CD14-positive monocyte (primary cell): ENCODE results near the gene LRRC4. TPM values are rescaled to one million over a fixed set of nuclear protein-coding genes. Genes with fewer than 3 reads are reported as not detected.
A peak's percentile ranks its signal among the peaks of the same experiment; 100 is the strongest.

ENCODE experiments used
- DNase-seq, 3 donors: peaks; one replicate each; pipeline ENCODE4 v3.0.0-alpha.2; 2011 to 2022
- H2AFZ ChIP-seq: 2 replicates; pipeline ENCODE4 v1.6.0; 2012; ENCODE audit warnings: mild to moderate bottlenecking, low read depth, low read length, inconsistent platforms; ENCODE audit not compliant: insufficient read depth, poor library complexity, severe bottlenecking
- H3K27ac ChIP-seq, 2 donors: 1 replicate in 1 of 2; 2 replicates in 1 of 2; pipeline ENCODE4 v1.5.1; 2012 to 2013; ENCODE audit warnings: low read length in 2 of 2, control low read depth in 1 of 2, inconsistent platforms in 1 of 2, low read depth in 1 of 2, mild to moderate bottlenecking in 1 of 2
- H3K27me3 ChIP-seq, 2 donors: one replicate each; pipeline versions ENCODE4 v1.6.0 to v1.6.1; 2011 to 2013; ENCODE audit warnings: low read length in 2 of 2; ENCODE audit not compliant: control insufficient read depth in 2 of 2, insufficient read depth in 2 of 2
- H3K36me3 ChIP-seq, 2 donors: replicated peaks in 1 of 2; 1 replicate in 1 of 2; 2 replicates in 1 of 2; pipeline versions ENCODE4 v1.5.1 to v1.6.1; 2012 to 2013; ENCODE audit warnings: low read length in 2 of 2, control low read depth in 1 of 2, inconsistent platforms in 1 of 2, mild to moderate bottlenecking in 1 of 2; ENCODE audit not compliant: insufficient read depth in 2 of 2, control insufficient read depth in 1 of 2
- H3K4me1 ChIP-seq, 2 donors: 1 replicate in 1 of 2; 2 replicates in 1 of 2; pipeline versions ENCODE4 v1.5.1 to v1.6.1; 2012 to 2013; ENCODE audit warnings: low read length in 2 of 2, control low read depth in 1 of 2, inconsistent platforms in 1 of 2, mild to moderate bottlenecking in 1 of 2, moderate library complexity in 1 of 2; ENCODE audit not compliant: insufficient read depth in 2 of 2, control insufficient read depth in 1 of 2
- H3K4me2 ChIP-seq: replicated peaks from 2 replicates; pipeline ENCODE3; 2012; ENCODE audit warnings: low read length, moderate library complexity, mild to moderate bottlenecking; ENCODE audit not compliant: poor library complexity, severe bottlenecking; ENCODE audit errors: extremely low read depth
- H3K4me3 ChIP-seq, 3 experiments: fragments of 200-600 bp in 1 of 3; sonication (generic) in 1 of 3; replicated peaks in 1 of 3; 1 replicate in 2 of 3; 2 replicates in 1 of 3; pipeline ENCODE4 v1.5.1; 2011 to 2013; ENCODE audit warnings: low read length in 3 of 3, mild to moderate bottlenecking in 3 of 3, control low read depth in 2 of 3, low read depth in 2 of 3, inconsistent platforms in 1 of 3, moderate library complexity in 1 of 3
- H3K79me2 ChIP-seq: 2 replicates; pipeline ENCODE4 v1.6.0; 2012; ENCODE audit warnings: mild to moderate bottlenecking, control low read depth, inconsistent platforms, low read length, moderate library complexity; ENCODE audit not compliant: insufficient read depth
- H3K9ac ChIP-seq: 2 replicates; pipeline ENCODE4 v1.6.0; 2017; ENCODE audit warnings: low read length, mild to moderate bottlenecking; ENCODE audit not compliant: insufficient read depth, poor library complexity, severe bottlenecking
- H3K9me3 ChIP-seq, 2 donors: replicated peaks in 1 of 2; 1 replicate in 1 of 2; 2 replicates in 1 of 2; pipeline versions ENCODE4 v1.5.1 to v1.6.1; 2012 to 2013; ENCODE audit warnings: low read length in 2 of 2, control low read depth in 1 of 2; ENCODE audit not compliant: control insufficient read depth in 1 of 2, insufficient read depth in 1 of 2
- H4K20me1 ChIP-seq: 2 replicates; pipeline ENCODE4 v1.6.0; 2012; ENCODE audit warnings: mild to moderate bottlenecking, low read length, control low read depth, moderate library complexity; ENCODE audit not compliant: insufficient read depth
- H3K27ac Mint-ChIP-seq, 7 donors: one replicate each; pipeline ENCODE4 v1.8.0; 2020; ENCODE audit warnings: mild to moderate bottlenecking in 7 of 7, mixed read lengths in 7 of 7, moderate library complexity in 6 of 7, inconsistent platforms in 2 of 7
- H3K27me3 Mint-ChIP-seq, 3 donors: one replicate each; pipeline ENCODE4 v1.8.0; 2021 to 2022; ENCODE audit warnings: low read depth in 3 of 3, mild to moderate bottlenecking in 3 of 3, mixed read lengths in 3 of 3, moderate library complexity in 3 of 3, inconsistent platforms in 1 of 3
- H3K36me3 Mint-ChIP-seq, 2 donors: one replicate each; pipeline ENCODE4 v1.8.0; 2020; ENCODE audit warnings: mixed read lengths in 2 of 2, inconsistent platforms in 1 of 2, mild to moderate bottlenecking in 1 of 2
- H3K4me1 Mint-ChIP-seq: one replicate; pipeline ENCODE4 v1.8.0; 2020; ENCODE audit warnings: mild to moderate bottlenecking, mixed read lengths
- H3K4me3 Mint-ChIP-seq, 2 donors: one replicate each; pipeline ENCODE4 v1.8.0; 2020; ENCODE audit warnings: mild to moderate bottlenecking in 2 of 2, mixed read lengths in 2 of 2, moderate library complexity in 1 of 2
- H3K9me3 Mint-ChIP-seq, 7 donors: one replicate each; pipeline ENCODE4 v1.8.0; 2020 to 2022; ENCODE audit warnings: mixed read lengths in 7 of 7, mild to moderate bottlenecking in 6 of 7, moderate library complexity in 6 of 7, inconsistent platforms in 2 of 7
- WGBS: methylation state at CpG from one replicate; pipeline ENCODE4 v1.1.5; 2013; ENCODE audit warnings: missing lambda C conversion rate; ENCODE audit not compliant: insufficient coverage; 5-methylcytosine and 5-hydroxymethylcytosine counted together
- intact Hi-C, 2 donors: fragments of 100-400 bp; cut with micrococcal nuclease; formaldehyde crosslinking; loops; one replicate each; pipeline versions ENCODE4 v1.15.0 to v1.15.1; 2023
- polyA plus RNA-seq, 3 donors: library from polyadenylated mRNA; depleted of rRNA in 1 of 3; unstranded in 2 of 3; stranded (reverse) in 1 of 3; fragments of 300-500 nt in 2 of 3; fragments of >200 nt in 1 of 3; fragmentation: Illumina TruSeq in 2 of 3; gene quantifications; 1 replicate in 2 of 3; 2 replicates in 1 of 3; pipeline ENCODE4 v1.2.3, GENCODE V29; 2012 to 2021
- TF ChIP-seq, protein P1 (sequence below): fragments of 200-600 bp; IDR thresholded peaks from one replicate; pipeline ENCODE4 v1.8.0; 2022; ENCODE audit warnings: antibody characterized with exemption, mild to moderate bottlenecking

LRRC4 gene
- polyA plus RNA-seq, 3 donors: 0.12 to 3.3 (median 0.91) TPM

DNA sequence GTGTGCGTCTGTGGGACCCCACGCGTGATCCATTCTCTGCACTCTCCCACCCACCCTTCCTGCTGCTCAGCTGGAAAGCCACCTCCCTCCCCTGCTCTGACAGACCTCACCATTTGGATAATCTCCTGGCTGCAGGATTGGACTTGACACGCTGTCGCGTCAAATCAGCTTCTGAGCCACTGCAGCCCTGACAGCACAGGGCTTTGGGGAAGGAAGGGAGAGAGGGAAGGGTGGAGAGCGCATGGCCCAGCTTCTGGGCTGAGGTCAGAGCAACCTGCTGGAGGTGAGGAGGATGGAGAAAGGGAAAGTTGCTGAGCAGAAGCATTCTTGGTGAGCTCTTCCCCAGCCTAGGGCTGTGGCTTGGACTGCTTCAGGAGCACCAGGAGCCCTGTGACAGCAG lies 48.9 kb upstream of the LRRC4 start:
- no peaks in the 10 kb centered on the region for H3K79me2 ChIP-seq
- no peak for DNase-seq
- no peak overlapping the region for H3K9ac ChIP-seq
- H3K27ac Mint-ChIP-seq: peak overlapping the region in 1 of 7 donors; percentile 41
- TF ChIP-seq, protein P1, sequence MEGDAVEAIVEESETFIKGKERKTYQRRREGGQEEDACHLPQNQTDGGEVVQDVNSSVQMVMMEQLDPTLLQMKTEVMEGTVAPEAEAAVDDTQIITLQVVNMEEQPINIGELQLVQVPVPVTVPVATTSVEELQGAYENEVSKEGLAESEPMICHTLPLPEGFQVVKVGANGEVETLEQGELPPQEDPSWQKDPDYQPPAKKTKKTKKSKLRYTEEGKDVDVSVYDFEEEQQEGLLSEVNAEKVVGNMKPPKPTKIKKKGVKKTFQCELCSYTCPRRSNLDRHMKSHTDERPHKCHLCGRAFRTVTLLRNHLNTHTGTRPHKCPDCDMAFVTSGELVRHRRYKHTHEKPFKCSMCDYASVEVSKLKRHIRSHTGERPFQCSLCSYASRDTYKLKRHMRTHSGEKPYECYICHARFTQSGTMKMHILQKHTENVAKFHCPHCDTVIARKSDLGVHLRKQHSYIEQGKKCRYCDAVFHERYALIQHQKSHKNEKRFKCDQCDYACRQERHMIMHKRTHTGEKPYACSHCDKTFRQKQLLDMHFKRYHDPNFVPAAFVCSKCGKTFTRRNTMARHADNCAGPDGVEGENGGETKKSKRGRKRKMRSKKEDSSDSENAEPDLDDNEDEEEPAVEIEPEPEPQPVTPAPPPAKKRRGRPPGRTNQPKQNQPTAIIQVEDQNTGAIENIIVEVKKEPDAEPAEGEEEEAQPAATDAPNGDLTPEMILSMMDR: no peak
- no peaks in the 10 kb centered on the region for H3K27me3 ChIP-seq
- H3K27ac ChIP-seq: peak overlapping the region in 1 of 2 donors; percentile 0
- H3K4me3 ChIP-seq: no peak overlapping the region
- H3K27me3 Mint-ChIP-seq: no peaks in the 10 kb centered on the region
- no peaks in the 10 kb centered on the region for H3K9me3 ChIP-seq
- H3K4me1 ChIP-seq: no peaks in the 10 kb centered on the region
- no peaks in the 10 kb centered on the region for H3K9me3 Mint-ChIP-seq
- no peak overlapping the region for H3K4me3 Mint-ChIP-seq
- H3K36me3 Mint-ChIP-seq: peaks cover 65 to 96% of the 10 kb centered on the region in 2 donors
- H3K36me3 ChIP-seq: peaks cover 69 to 100% of the 10 kb centered on the region in 2 donors
- H3K4me2 ChIP-seq: no peak overlapping the region
- no peak overlapping the region for H2AFZ ChIP-seq
- no peaks in the 10 kb centered on the region for H4K20me1 ChIP-seq
- intact Hi-C loops: no loop called here
- no peaks in the 10 kb centered on the region for H3K4me1 Mint-ChIP-seq
- 97% methylated on average over 7 of the region's 7 CpGs for WGBS

DNA sequence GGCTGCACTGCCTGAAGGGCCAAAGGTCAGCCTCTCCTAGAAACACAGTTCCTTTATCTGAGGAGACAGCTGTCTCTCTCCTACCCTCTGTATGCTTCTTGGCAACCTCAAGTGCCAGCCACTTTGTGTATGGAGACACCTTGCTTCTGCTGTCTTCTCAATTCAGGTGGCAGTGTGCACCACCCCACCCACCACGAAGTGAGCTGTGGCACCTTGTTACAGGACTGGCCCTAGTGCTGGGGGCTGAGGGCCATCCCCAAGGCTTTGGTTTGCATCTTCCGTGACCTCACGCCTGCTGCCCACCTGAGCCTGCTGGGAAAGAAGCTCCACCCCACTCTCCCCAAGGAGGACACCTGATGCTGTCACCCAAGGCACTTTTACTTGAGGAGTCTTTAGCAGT lies 47.1 kb upstream of the LRRC4 start:
- H3K9me3 ChIP-seq: no peaks in the 10 kb centered on the region
- H3K79me2 ChIP-seq: no peaks in the 10 kb centered on the region
- H4K20me1 ChIP-seq: no peaks in the 10 kb centered on the region
- H3K36me3 ChIP-seq: peaks cover 76 to 100% of the 10 kb centered on the region in 2 donors
- TF ChIP-seq, protein P1: no peak
- H3K27ac ChIP-seq: no peak overlapping the region
- H3K4me3 ChIP-seq: no peak overlapping the region
- 100% methylated on average over 1 of the region's 3 CpGs for WGBS
- Mint-ChIP-seq H3K4me3 (no peak overlapping the region), H3K27ac (no peak overlapping the region), H3K4me1 (no peaks in the 10 kb centered on the region), H3K36me3 (peaks cover 70 to 98% of the 10 kb centered on the region in 2 donors), H3K27me3 (no peaks in the 10 kb centered on the region), H3K9me3 (no peaks in the 10 kb centered on the region)
- H3K4me1 ChIP-seq: no peaks in the 10 kb centered on the region
- H3K27me3 ChIP-seq: no peaks in the 10 kb centered on the region
- DNase-seq: no peak
- H2AFZ ChIP-seq: no peak overlapping the region
- intact Hi-C loops: no loop called here
- H3K9ac ChIP-seq: no peak overlapping the region
- H3K4me2 ChIP-seq: no peak overlapping the region
